Erythroblast (primary cell): ENCODE measurements around the gene TFE3.

Experiments
- GATA1 ChIP-seq: IDR thresholded peaks from 2 replicates; pipeline ENCODE4 v1.6.1; 2011; ENCODE audit warnings: low read depth, mild to moderate bottlenecking, control low read depth, low read length, moderate library complexity
- POLR2A ChIP-seq: IDR thresholded peaks from 2 replicates; pipeline ENCODE4 v1.6.1; 2011; ENCODE audit warnings: mild to moderate bottlenecking, low read length

DNA sequence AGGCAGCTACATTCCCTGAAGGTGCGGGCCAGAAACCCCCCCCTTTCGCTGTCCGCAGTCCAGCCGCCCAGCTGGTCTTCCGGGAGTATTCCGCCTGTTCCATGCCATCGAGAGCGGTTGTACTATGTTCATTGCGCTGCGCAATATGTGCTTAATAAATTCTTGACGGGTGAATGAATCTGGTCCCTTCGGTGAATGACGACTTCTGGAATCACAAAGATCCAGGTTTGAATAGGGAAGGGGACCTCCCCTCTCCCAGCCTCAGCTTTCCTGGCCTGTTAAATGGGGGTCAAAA is 777 bp upstream of the TFE3 start:
- TF ChIP-seq POLR2A (no peak), GATA1 (no peak)
